DND-41 (cell line): ENCODE data around the gene EDIL3.

ENCODE experiments used
- EZH2 ChIP-seq: IDR thresholded peaks from 3 replicates; pipeline ENCODE4 v1.6.1; 2012; ENCODE audit warnings: borderline replicate concordance, low read depth, mild to moderate bottlenecking, moderate library complexity, low read length, inconsistent platforms; ENCODE audit not compliant: severe bottlenecking
- TF ChIP-seq, protein P1 (sequence below): IDR thresholded peaks from 2 replicates; pipeline ENCODE4 v1.5.1; 2012; ENCODE audit warnings: borderline replicate concordance, low read length, moderate library complexity, mild to moderate bottlenecking; ENCODE audit not compliant: poor library complexity, severe bottlenecking; ENCODE audit errors: extremely low read depth

DNA sequence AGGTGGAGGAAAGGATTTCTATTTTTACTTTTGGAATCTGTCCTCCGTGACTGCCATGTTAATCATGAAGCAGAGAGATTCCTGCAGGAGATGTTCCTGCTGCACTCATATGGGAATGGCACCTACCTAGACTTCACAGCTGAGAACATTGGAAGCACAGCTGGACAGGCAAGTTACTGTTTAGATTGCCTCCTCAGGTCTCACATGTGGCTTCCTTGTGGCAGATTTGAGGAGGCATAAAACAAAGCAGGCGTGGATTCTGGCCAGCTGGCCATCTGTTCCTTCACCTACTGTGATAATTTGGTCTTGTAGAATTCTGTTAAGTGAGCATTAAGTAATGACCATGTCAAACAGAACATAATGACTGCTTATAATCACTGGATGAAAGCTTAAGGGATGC, 193.4 kb downstream of the EDIL3 start:
- TF ChIP-seq, protein P1, sequence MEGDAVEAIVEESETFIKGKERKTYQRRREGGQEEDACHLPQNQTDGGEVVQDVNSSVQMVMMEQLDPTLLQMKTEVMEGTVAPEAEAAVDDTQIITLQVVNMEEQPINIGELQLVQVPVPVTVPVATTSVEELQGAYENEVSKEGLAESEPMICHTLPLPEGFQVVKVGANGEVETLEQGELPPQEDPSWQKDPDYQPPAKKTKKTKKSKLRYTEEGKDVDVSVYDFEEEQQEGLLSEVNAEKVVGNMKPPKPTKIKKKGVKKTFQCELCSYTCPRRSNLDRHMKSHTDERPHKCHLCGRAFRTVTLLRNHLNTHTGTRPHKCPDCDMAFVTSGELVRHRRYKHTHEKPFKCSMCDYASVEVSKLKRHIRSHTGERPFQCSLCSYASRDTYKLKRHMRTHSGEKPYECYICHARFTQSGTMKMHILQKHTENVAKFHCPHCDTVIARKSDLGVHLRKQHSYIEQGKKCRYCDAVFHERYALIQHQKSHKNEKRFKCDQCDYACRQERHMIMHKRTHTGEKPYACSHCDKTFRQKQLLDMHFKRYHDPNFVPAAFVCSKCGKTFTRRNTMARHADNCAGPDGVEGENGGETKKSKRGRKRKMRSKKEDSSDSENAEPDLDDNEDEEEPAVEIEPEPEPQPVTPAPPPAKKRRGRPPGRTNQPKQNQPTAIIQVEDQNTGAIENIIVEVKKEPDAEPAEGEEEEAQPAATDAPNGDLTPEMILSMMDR = no peak
- no peak for TF ChIP-seq EZH2
